HCT116 (cell line): Measurements from ENCODE around the gene CFAP410. TPM values are rescaled to one million over a fixed set of nuclear protein-coding genes. Genes with fewer than 3 reads are reported as not detected.

ENCODE experiments used
- ATAC-seq: fragments of 200-7000 bp; cut with Tn5 transposase; 2 replicates; pipeline ENCODE4 v1.9.1; 2020; ENCODE audit warnings: mild to moderate bottlenecking, moderate library complexity
- BruUV-seq: library from RNA; stranded (reverse); fragments of 400-500 nt; replicated peaks from 2 replicates; lab custom pipeline; 2021; lab: Mats Ljungman, UMichigan
- CTCF ChIA-PET: fragments of 300-600 bp; sonication (Branson Sonifier 250); formaldehyde crosslinking; loops from one replicate; lab custom pipeline; 2021; ENCODE audit warnings: antibody characterized with exemption; lab: Charles Lee
- POLR2A ChIA-PET: fragments of 300-600, 350-600 bp; sonication (Branson Sonifier 250); formaldehyde crosslinking; loops from one replicate; lab custom pipeline; 2021; ENCODE audit warnings: antibody characterized with exemption; lab: Charles Lee
- RAD21 ChIA-PET, 2 experiments: fragments of 300-600 bp; sonication (Branson Sonifier 250); formaldehyde crosslinking; loops; one replicate each; lab custom pipeline; 2023; ENCODE audit warnings: low total read pairs in 2 of 2; ENCODE audit not compliant: uncharacterized antibody in 2 of 2, unreplicated experiment in 2 of 2, low non-redundant PET in 1 of 2; lab: Charles Lee
- DNase-seq: peaks from one replicate; pipeline ENCODE4 v3.0.0-alpha.2; 2010; ENCODE audit warnings: low read depth, low spot score
- H2AFZ ChIP-seq: fragments of 200-600 bp; shearing (Covaris generic), sonication (generic); 2 replicates; pipeline ENCODE4 v1.6.1; 2017; ENCODE audit warnings: low read depth, mixed run types, mixed read lengths, antibody characterized with exemption, low read length; ENCODE audit not compliant: poor library complexity, severe bottlenecking
- H3K27ac ChIP-seq: 2 replicates; pipeline ENCODE4 v1.5.1; 2012; ENCODE audit warnings: low read depth, low read length
- H3K27me3 ChIP-seq: fragments of 200-600 bp; sonication (generic); 2 replicates; pipeline ENCODE4 v1.6.1; 2016; ENCODE audit warnings: mixed run types, low read length, mixed read lengths; ENCODE audit not compliant: insufficient read depth
- H3K36me3 ChIP-seq, 2 experiments: fragments of 200-500 bp in 1 of 2; fragments of 200-600 bp in 1 of 2; sonication (Bioruptor generic) in 1 of 2; sonication (generic) in 1 of 2; 2 replicates each; pipeline versions ENCODE4 v1.5.1 to v1.6.1; 2014 to 2016; ENCODE audit warnings: low read length in 2 of 2, inconsistent platforms in 1 of 2, mixed read lengths in 1 of 2, mixed run types in 1 of 2; ENCODE audit not compliant: insufficient read depth in 2 of 2, control insufficient read depth in 1 of 2
- H3K4me1 ChIP-seq, 2 experiments: fragments of 200-600 bp in 1 of 2; sonication (generic) in 1 of 2; 2 replicates each; pipeline versions ENCODE4 v1.5.1 to v1.6.1; 2012 to 2017; ENCODE audit warnings: low read length in 2 of 2, inconsistent platforms in 1 of 2, mild to moderate bottlenecking in 1 of 2, mixed read lengths in 1 of 2, mixed run types in 1 of 2, moderate library complexity in 1 of 2; ENCODE audit not compliant: insufficient read depth in 2 of 2, control insufficient read depth in 1 of 2
- H3K4me2 ChIP-seq: fragments of 200-600 bp; sonication (generic); 2 replicates; pipeline ENCODE4 v1.6.1; 2017; ENCODE audit warnings: mixed run types, low read length, mixed read lengths
- H3K4me3 ChIP-seq, 2 experiments: fragments of 200-600 bp in 1 of 2; sonication (generic) in 1 of 2; replicated peaks in 1 of 2; 2 replicates each; pipeline ENCODE4 v1.5.1; 2011 to 2016; ENCODE audit warnings: low read length in 2 of 2, control low read depth in 1 of 2, low read depth in 1 of 2, mild to moderate bottlenecking in 1 of 2, mixed read lengths in 1 of 2, mixed run types in 1 of 2
- H3K79me2 ChIP-seq: fragments of 200-600 bp; sonication (generic); 2 replicates; pipeline ENCODE4 v1.6.1; 2017; ENCODE audit warnings: mild to moderate bottlenecking, mixed run types, low read length, moderate library complexity, mixed read lengths; ENCODE audit not compliant: insufficient read depth
- H3K9ac ChIP-seq: fragments of 200-600 bp; sonication (generic); 2 replicates; pipeline ENCODE4 v1.6.1; 2016; ENCODE audit warnings: low read length, mixed read lengths
- H3K9me2 ChIP-seq: fragments of 200-600 bp; sonication (generic), shearing (Covaris generic); 2 replicates; pipeline ENCODE4 v1.6.1; 2017; ENCODE audit warnings: mixed run types, mild to moderate bottlenecking, moderate library complexity; ENCODE audit not compliant: insufficient read depth
- H3K9me3 ChIP-seq, 2 experiments: fragments of 200-500 bp in 1 of 2; fragments of 200-600 bp in 1 of 2; sonication (Bioruptor generic) in 1 of 2; sonication (generic) in 1 of 2; 2 replicates each; pipeline ENCODE4 v1.6.1; 2014 to 2017; ENCODE audit warnings: low read length in 2 of 2, mixed read lengths in 2 of 2, inconsistent platforms in 1 of 2, low read depth in 1 of 2, mild to moderate bottlenecking in 1 of 2, mixed run types in 1 of 2, moderate library complexity in 1 of 2; ENCODE audit not compliant: control insufficient read depth in 1 of 2, insufficient read depth in 1 of 2
- H4K20me1 ChIP-seq: fragments of 200-600 bp; sonication (generic), shearing (Covaris generic); 2 replicates; pipeline ENCODE4 v1.6.1; 2017; ENCODE audit warnings: mixed run types, mild to moderate bottlenecking, moderate library complexity; ENCODE audit not compliant: insufficient read depth
- CEBPB ChIP-seq: IDR thresholded peaks from 2 replicates; pipeline ENCODE4 v1.6.1; 2012; ENCODE audit warnings: low read depth
- CTCF ChIP-seq, 3 experiments: fragments of 200-600 bp in 1 of 3; sonication (generic) in 1 of 3; IDR thresholded peaks in 2 of 3; conservative IDR thresholded peaks in 1 of 3; 2 replicates each; pipeline ENCODE4 v1.5.1; 2012 to 2017; ENCODE audit warnings: low read depth in 2 of 3, low read length in 2 of 3, antibody characterized with exemption in 1 of 3, borderline replicate concordance in 1 of 3, control low read depth in 1 of 3, mild to moderate bottlenecking in 1 of 3, mixed read lengths in 1 of 3, mixed run types in 1 of 3, moderate library complexity in 1 of 3; ENCODE audit not compliant: insufficient read depth in 1 of 3
- EZH2 ChIP-seq: fragments of 200-600 bp; sonication (generic); IDR thresholded peaks from 2 replicates; pipeline ENCODE4 v1.6.1; 2017; ENCODE audit warnings: antibody characterized with exemption, mixed run types
- REST ChIP-seq: IDR thresholded peaks from 2 replicates; pipeline ENCODE4 v1.6.1; 2012; ENCODE audit warnings: low read depth
- SIN3A ChIP-seq: IDR thresholded peaks from 2 replicates; pipeline ENCODE4 v1.6.1; 2012; ENCODE audit warnings: low read depth
- ZNF274 ChIP-seq: fragments of 200-500 bp; sonication (Bioruptor generic); IDR thresholded peaks from 2 replicates; pipeline ENCODE4 v1.6.1; 2014; ENCODE audit warnings: mild to moderate bottlenecking, low read depth, low read length, inconsistent platforms
- intact Hi-C: fragments of 100-400 bp; cut with micrococcal nuclease; formaldehyde crosslinking; loops from 2 replicates; pipeline ENCODE4 v1.10.0; 2022
- total RNA-seq: library from RNA; stranded (reverse); gene quantifications from one replicate; pipeline ENCODE4 v1.2.1, GENCODE V29; 2021; ENCODE audit not compliant: unreplicated experiment
- TF ChIP-seq, protein P1 (sequence below): IDR thresholded peaks from 2 replicates; pipeline ENCODE4 v1.6.1; 2011; ENCODE audit warnings: mild to moderate bottlenecking, low read length, moderate library complexity; ENCODE audit not compliant: insufficient replicate concordance; ENCODE audit errors: extremely low read depth
- TF ChIP-seq, protein P2 (sequence below): IDR thresholded peaks from 2 replicates; pipeline ENCODE4 v1.6.1; 2012

CFAP410 gene
- total RNA-seq, 1 experiment from 2014 or later = 15.3 TPM

GRCh38 chr21:44356636-44357035 is 17.4 kb upstream of the CFAP410 start:
- H3K9me3 ChIP-seq = no peaks in the 10 kb centered on the region
- DNase-seq = no peak
- no peaks in the 10 kb centered on the region for H3K27me3 ChIP-seq
- H3K4me2 ChIP-seq = no peak overlapping the region
- no peaks in the 10 kb centered on the region for H3K4me1 ChIP-seq
- CTCF ChIA-PET = no interaction called here
- no TSS peak for BruUV-seq
- no peaks in the 10 kb centered on the region for H3K36me3 ChIP-seq
- H4K20me1 ChIP-seq = no peaks in the 10 kb centered on the region
- no peak overlapping the region for H3K9ac ChIP-seq
- intact Hi-C loops = no loop called here
- RAD21 ChIA-PET = no interaction called here
- H3K79me2 ChIP-seq = no peaks in the 10 kb centered on the region
- no peak overlapping the region for H3K4me3 ChIP-seq
- POLR2A ChIA-PET = no interaction called here
- no peak for ATAC-seq
- no peak overlapping the region for H3K27ac ChIP-seq
- no peak overlapping the region for H2AFZ ChIP-seq
- TF ChIP-seq ZNF274 (no peak), SIN3A (no peak), EZH2 (no peak), CEBPB (no peak), REST (no peak), CTCF (IDR thresholded peaks at IDR 0.05 in 2 of 3, conservative IDR thresholded peaks at IDR 0.05 in 1 of 3; ENCODE audit: borderline replicate concordance in 1 of 3, insufficient read depth in 1 of 3, low read depth in 2 of 3, low read length in 2 of 3) (no peak)
- TF ChIP-seq, protein P1, sequence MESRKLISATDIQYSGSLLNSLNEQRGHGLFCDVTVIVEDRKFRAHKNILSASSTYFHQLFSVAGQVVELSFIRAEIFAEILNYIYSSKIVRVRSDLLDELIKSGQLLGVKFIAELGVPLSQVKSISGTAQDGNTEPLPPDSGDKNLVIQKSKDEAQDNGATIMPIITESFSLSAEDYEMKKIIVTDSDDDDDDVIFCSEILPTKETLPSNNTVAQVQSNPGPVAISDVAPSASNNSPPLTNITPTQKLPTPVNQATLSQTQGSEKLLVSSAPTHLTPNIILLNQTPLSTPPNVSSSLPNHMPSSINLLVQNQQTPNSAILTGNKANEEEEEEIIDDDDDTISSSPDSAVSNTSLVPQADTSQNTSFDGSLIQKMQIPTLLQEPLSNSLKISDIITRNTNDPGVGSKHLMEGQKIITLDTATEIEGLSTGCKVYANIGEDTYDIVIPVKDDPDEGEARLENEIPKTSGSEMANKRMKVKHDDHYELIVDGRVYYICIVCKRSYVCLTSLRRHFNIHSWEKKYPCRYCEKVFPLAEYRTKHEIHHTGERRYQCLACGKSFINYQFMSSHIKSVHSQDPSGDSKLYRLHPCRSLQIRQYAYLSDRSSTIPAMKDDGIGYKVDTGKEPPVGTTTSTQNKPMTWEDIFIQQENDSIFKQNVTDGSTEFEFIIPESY = no peak
- TF ChIP-seq, protein P2, sequence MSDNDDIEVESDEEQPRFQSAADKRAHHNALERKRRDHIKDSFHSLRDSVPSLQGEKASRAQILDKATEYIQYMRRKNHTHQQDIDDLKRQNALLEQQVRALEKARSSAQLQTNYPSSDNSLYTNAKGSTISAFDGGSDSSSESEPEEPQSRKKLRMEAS = no peak
- H3K9me2 ChIP-seq = no peaks in the 10 kb centered on the region
